Activated CD8-positive, alpha-beta T cell treated with anti-CD3 and anti-CD28 coated beads, Interleukin-2, amount 10 ng/mL, durations not matched to agents 7 days and 5 days (primary cell): ENCODE data around the gene PCBP1. TPM values are rescaled to one million over a fixed set of nuclear protein-coding genes. Genes with fewer than 3 reads are reported as not detected.

Source experiments
- ATAC-seq: fragments of 150-1000 bp; cut with Tn5 transposase; one replicate; pipeline ENCODE4 v1.10.0; 2021; ENCODE audit warnings: moderate library complexity
- CTCF ChIA-PET: fragments of 350-600 bp; sonication (Branson Sonifier 250); formaldehyde crosslinking; loops from one replicate; lab custom pipeline; 2021; ENCODE audit warnings: antibody characterized with exemption; lab: Charles Lee
- POLR2A ChIA-PET: fragments of 350-600 bp; sonication (Branson Sonifier 250); formaldehyde crosslinking; loops from one replicate; lab custom pipeline; 2021; ENCODE audit warnings: antibody characterized with exemption; lab: Charles Lee
- DNase-seq: peaks from one replicate; pipeline ENCODE4 v3.0.0-alpha.2; 2020
- H3K27ac Mint-ChIP-seq: one replicate; pipeline ENCODE4 v1.8.0; 2021; ENCODE audit warnings: mild to moderate bottlenecking, mixed read lengths
- H3K27me3 Mint-ChIP-seq: one replicate; pipeline ENCODE4 v1.8.0; 2021; ENCODE audit warnings: low read depth, mixed read lengths
- H3K36me3 Mint-ChIP-seq: one replicate; pipeline ENCODE4 v1.8.0; 2021; ENCODE audit warnings: low read depth, mixed read lengths
- H3K4me1 Mint-ChIP-seq: one replicate; pipeline ENCODE4 v1.8.0; 2021; ENCODE audit warnings: low read depth, mixed read lengths
- H3K4me3 Mint-ChIP-seq: one replicate; pipeline ENCODE4 v1.8.0; 2021; ENCODE audit warnings: mild to moderate bottlenecking, mixed read lengths
- H3K9me3 Mint-ChIP-seq: one replicate; pipeline ENCODE4 v1.8.0; 2022; ENCODE audit warnings: mixed read lengths; ENCODE audit not compliant: insufficient read depth
- total RNA-seq, 2 experiments: library from RNA; stranded (reverse); gene quantifications; one replicate each; pipeline ENCODE4 v1.2.3, GENCODE V29; 2021

The PCBP1 gene
- total RNA-seq, 2 experiments from 2014 or later: 516 to 518 TPM

- ChIA-PET CTCF (interaction anchor here (1.5 to 7.0 kb wide), 3 partner anchors 10 to 169 kb away, joined by 3 to 98 read pairs (median 16); partner anchors contain the start of gene MXD1), POLR2A (interaction anchor here (0.7 to 14.2 kb wide), 3 partner anchors 11 to 57 kb away, joined by 4 to 370 read pairs (median 10); no protein-coding TSS in a partner anchor)
- peak overlapping the region; percentile 75 for H3K27ac Mint-ChIP-seq
- H3K4me3 Mint-ChIP-seq: no peak overlapping the region
- H3K9me3 Mint-ChIP-seq: no peaks in the 10 kb centered on the region
- H3K27me3 Mint-ChIP-seq: no peaks in the 10 kb centered on the region
- peaks cover 59% of the 10 kb centered on the region for H3K4me1 Mint-ChIP-seq
- H3K36me3 Mint-ChIP-seq: peaks cover 64% of the 10 kb centered on the region
- no peak for ATAC-seq
- no peak for DNase-seq
Observed at GRCh38 chr2:70080610-70081200, 6.6 kb upstream of the PCBP1 start.

GRCh38 chr2:70081221-70081620 is 6.1 kb upstream of the PCBP1 start:
- ATAC-seq: no peak
- H3K4me3 Mint-ChIP-seq: no peak overlapping the region
- CTCF ChIA-PET: interaction anchor here (1.3 to 7.0 kb wide), 4 partner anchors 11 to 169 kb away, joined by 3 to 98 read pairs (median 10); partner anchors contain the start of gene MXD1
- H3K27me3 Mint-ChIP-seq: no peaks in the 10 kb centered on the region
- H3K36me3 Mint-ChIP-seq: peaks cover 59% of the 10 kb centered on the region
- H3K27ac Mint-ChIP-seq: no peak overlapping the region
- DNase-seq: no peak
- H3K4me1 Mint-ChIP-seq: peaks cover 62% of the 10 kb centered on the region
- POLR2A ChIA-PET: interaction anchor here (0.7 to 14.2 kb wide), 3 partner anchors 10 to 57 kb away, joined by 4 to 370 read pairs (median 7); no protein-coding TSS in a partner anchor
- H3K9me3 Mint-ChIP-seq: no peaks in the 10 kb centered on the region

DNA sequence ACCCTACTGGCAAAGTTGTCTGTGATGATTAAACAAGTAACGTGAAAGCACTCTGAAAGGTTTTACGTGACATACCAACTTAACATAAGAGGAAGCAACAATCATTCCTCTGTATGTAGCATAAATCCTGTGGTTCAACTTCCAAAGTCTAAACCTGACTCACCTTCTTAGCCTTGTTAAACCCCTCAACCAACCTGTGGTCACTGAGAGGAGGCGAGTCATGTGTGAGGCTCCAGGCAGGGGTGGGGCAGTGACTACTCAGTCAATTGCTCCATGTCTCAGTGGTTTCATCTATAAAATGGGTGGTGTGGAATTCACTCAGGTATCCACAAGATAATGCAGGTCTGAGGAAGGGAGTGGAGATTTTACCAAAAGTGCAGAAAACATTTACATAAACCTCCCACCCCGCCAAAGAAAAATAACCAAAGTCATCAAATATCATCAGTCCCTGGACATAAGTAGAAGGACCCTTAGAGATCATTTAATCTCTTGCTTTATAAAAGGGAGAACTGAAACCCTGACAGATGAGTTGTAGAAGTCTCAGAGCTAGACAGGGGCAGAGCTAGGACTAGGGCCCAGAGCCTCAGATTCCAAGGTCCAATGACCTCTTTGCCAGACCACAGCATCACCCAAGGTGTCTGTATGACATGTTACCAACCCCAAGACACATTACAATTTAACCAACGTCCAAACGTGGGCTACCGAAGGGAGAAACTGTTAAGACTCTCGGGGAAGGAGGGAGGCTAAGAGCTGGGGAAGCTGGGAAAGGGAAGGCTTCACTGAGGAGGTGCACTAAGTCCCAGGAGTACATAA is 3.7 kb upstream of the PCBP1 start:
- DNase-seq (no peak), ATAC-seq (no peak)
- H3K27me3 Mint-ChIP-seq: no peaks in the 10 kb centered on the region
- H3K4me3 Mint-ChIP-seq: peak overlapping the region; percentile 13
- ChIA-PET CTCF (interaction anchor here (2.3 to 7.0 kb wide), 5 partner anchors 13 to 359 kb away, joined by 8 to 98 read pairs (median 39); partner anchors contain the start of gene MXD1), POLR2A (interaction anchor here (0.8 to 14.2 kb wide), 8 partner anchors 11 to 169 kb away, joined by 3 to 370 read pairs (median 12); partner anchors contain the start of genes C2orf42 and MXD1)
- peaks cover 59% of the 10 kb centered on the region for H3K36me3 Mint-ChIP-seq
- H3K9me3 Mint-ChIP-seq: no peaks in the 10 kb centered on the region
- peak overlapping the region; percentile 68 for H3K27ac Mint-ChIP-seq
- peaks cover 55% of the 10 kb centered on the region for H3K4me1 Mint-ChIP-seq

DNA sequence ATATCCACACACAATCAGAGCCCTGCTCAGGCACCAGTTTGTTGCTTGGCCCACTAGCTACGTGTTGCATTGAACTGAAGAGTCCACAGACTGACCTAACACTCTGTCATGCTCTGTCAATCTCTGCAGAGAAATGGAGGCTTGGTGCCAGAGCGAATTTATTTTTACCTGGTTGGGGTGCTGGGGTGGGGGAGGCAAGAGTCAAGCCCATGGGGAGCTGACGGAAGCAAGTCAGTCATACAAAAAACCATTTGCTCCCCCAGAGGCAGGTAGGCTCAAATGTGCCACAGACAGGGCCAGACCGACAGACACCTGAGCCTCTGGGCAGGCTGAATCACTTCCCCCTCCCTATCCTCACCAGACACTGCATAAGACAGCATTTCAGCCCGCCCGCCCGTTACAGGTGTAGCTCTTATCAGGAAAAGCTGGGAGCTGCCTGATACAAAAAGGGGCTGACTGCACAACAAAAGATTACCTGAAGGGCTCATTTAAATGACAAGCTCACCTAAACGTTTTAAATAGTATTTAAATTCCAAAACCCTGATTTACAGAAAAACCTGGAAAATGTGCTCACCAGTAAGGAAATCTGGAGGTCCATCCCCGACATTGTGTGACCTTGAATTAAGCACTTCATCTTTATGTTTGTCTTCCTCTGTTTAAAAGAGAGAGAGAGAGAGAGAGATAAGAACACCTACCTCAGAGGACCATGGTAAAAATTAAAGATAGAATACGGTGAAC is 2.1 kb upstream of the PCBP1 start:
- peak overlapping the region; percentile 97 for H3K4me3 Mint-ChIP-seq
- ChIA-PET CTCF (interaction anchor here (0.6 to 7.0 kb wide), 13 partner anchors 9 to 360 kb away, joined by 3 to 98 read pairs (median 7); partner anchors contain the start of gene MXD1), POLR2A (interaction anchor here (0.5 to 14.2 kb wide), 17 partner anchors 9 to 208 kb away, joined by 3 to 370 read pairs (median 12); partner anchors contain the start of genes MXD1 and SNRPG)
- H3K27ac Mint-ChIP-seq: peak overlapping the region; percentile 100
- peaks cover 60% of the 10 kb centered on the region for H3K36me3 Mint-ChIP-seq
- H3K9me3 Mint-ChIP-seq: no peaks in the 10 kb centered on the region
- DNase-seq (peak; percentile 65), ATAC-seq (peak; percentile 20)
- H3K4me1 Mint-ChIP-seq: peaks cover 47% of the 10 kb centered on the region
- no peaks in the 10 kb centered on the region for H3K27me3 Mint-ChIP-seq

DNA sequence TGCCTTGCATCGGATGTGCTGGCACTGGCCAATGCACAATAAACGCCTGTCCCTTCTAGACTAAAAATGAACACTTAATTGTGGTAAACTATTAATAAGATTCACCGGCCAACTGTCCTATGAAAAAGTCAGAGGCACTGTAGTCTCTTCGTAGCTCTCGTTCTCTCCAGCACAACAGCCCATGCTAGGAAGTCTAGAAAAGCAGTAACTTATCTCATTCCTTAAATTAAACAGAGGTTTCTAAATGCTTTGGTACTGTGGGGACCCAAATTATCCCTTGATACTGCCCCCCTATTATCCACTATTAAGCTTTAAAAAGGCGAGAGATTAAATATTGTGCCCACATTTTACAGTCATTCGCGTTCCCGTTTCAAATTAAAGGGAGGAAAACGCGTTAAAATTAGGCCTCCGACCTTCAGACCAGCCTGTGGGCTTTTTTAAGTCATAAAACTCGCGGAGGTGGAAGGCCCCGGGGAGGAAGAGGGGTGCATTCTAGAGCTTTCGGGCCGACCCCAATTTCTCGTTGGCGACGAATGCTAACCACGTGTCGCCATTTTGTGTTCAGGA is 1.5 kb upstream of the PCBP1 start:
- no peak for ATAC-seq
- Mint-ChIP-seq H3K4me1 (peaks cover 48% of the 10 kb centered on the region), H3K27ac (peak overlapping the region; percentile 100), H3K4me3 (peak overlapping the region; percentile 97), H3K27me3 (no peaks in the 10 kb centered on the region), H3K36me3 (peaks cover 61% of the 10 kb centered on the region), H3K9me3 (peaks cover 4% of the 10 kb centered on the region)
- ChIA-PET POLR2A (interaction anchor here (0.5 to 14.2 kb wide), 17 partner anchors 9 to 207 kb away, joined by 3 to 370 read pairs (median 12); partner anchors contain the start of genes MXD1 and SNRPG), CTCF (interaction anchor here (0.6 to 7.0 kb wide), 14 partner anchors 8 to 361 kb away, joined by 3 to 98 read pairs (median 6); partner anchors contain the start of gene MXD1)
- DNase-seq: no peak

GRCh38 chr2:70086278-70086837 is 919 bp upstream of the PCBP1 start:
- Mint-ChIP-seq H3K27ac (peak overlapping the region; percentile 100), H3K27me3 (no peaks in the 10 kb centered on the region), H3K36me3 (peaks cover 59% of the 10 kb centered on the region), H3K4me3 (peak overlapping the region; percentile 97), H3K9me3 (peaks cover 4% of the 10 kb centered on the region), H3K4me1 (peaks cover 51% of the 10 kb centered on the region)
- peak; percentile 42 for ATAC-seq
- CTCF ChIA-PET: interaction anchor here (1.3 to 7.0 kb wide), 11 partner anchors 7 to 362 kb away, joined by 3 to 98 read pairs (median 8); partner anchors contain the start of gene MXD1
- POLR2A ChIA-PET: interaction anchor here (0.6 to 14.2 kb wide), 27 partner anchors 8 to 489 kb away, joined by 3 to 370 read pairs (median 6); partner anchors contain the start of genes MXD1 and SNRPG
- DNase-seq: peak; percentile 85

DNA sequence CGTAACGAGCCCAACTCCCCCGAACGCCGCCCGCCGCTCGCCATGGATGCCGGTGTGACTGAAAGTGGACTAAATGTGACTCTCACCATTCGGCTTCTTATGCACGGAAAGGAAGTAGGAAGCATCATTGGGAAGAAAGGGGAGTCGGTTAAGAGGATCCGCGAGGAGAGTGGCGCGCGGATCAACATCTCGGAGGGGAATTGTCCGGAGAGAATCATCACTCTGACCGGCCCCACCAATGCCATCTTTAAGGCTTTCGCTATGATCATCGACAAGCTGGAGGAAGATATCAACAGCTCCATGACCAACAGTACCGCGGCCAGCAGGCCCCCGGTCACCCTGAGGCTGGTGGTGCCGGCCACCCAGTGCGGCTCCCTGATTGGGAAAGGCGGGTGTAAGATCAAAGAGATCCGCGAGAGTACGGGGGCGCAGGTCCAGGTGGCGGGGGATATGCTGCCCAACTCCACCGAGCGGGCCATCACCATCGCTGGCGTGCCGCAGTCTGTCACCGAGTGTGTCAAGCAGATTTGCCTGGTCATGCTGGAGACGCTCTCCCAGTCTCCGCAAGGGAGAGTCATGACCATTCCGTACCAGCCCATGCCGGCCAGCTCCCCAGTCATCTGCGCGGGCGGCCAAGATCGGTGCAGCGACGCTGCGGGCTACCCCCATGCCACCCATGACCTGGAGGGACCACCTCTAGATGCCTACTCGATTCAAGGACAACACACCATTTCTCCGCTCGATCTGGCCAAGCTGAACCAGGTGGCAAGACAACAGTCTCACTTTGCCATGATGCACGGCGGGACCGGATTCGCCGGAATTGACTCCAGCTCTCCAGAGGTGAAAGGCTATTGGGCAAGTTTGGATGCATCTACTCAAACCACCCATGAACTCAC is 673 bp downstream of the PCBP1 start:
- ChIA-PET CTCF (interaction anchor here (0.7 to 4.2 kb wide), 11 partner anchors 17 to 175 kb away, joined by 3 to 19 read pairs (median 6); no protein-coding TSS in a partner anchor), POLR2A (interaction anchor here (0.8 to 14.2 kb wide), 17 partner anchors 7 to 206 kb away, joined by 3 to 370 read pairs (median 7); partner anchors contain the start of genes C2orf42, MXD1, SNRNP27 and SNRPG)
- Mint-ChIP-seq H3K4me1 (peaks cover 59% of the 10 kb centered on the region), H3K9me3 (peaks cover 4% of the 10 kb centered on the region), H3K27me3 (no peaks in the 10 kb centered on the region), H3K36me3 (peaks cover 62% of the 10 kb centered on the region), H3K4me3 (peak overlapping the region; percentile 97), H3K27ac (peak overlapping the region; percentile 100)
- DNase-seq: peak; percentile 65
- ATAC-seq: no peak

- Mint-ChIP-seq H3K4me1 (peaks cover 55% of the 10 kb centered on the region), H3K27ac (peak overlapping the region; percentile 100), H3K9me3 (peaks cover 4% of the 10 kb centered on the region), H3K27me3 (no peaks in the 10 kb centered on the region), H3K4me3 (peak overlapping the region; percentile 97), H3K36me3 (peaks cover 58% of the 10 kb centered on the region)
- ChIA-PET CTCF (interaction anchor here (0.7 to 3.7 kb wide), 9 partner anchors 33 to 176 kb away, joined by 3 to 14 read pairs (median 6); no protein-coding TSS in a partner anchor), POLR2A (interaction anchor here (0.8 to 14.2 kb wide), 11 partner anchors 16 to 205 kb away, joined by 3 to 370 read pairs (median 7); partner anchors contain the start of genes C2orf42 and SNRPG)
- ATAC-seq (no peak), DNase-seq (no peak)
Observed at GRCh38 chr2:70088598-70089219, 1.4 kb downstream of the PCBP1 start.
